DOHH2 (cell line): Measurements from ENCODE around the gene SRSF2.

Source experiments
- EZH2phosphoT487 ChIP-seq: fragments of 200-600 bp; sonication (generic); IDR thresholded peaks from 2 replicates; pipeline ENCODE4 v1.6.1; 2017; ENCODE audit warnings: borderline replicate concordance, mild to moderate bottlenecking, antibody characterized with exemption, low read length, moderate library complexity, mixed read lengths
- TF ChIP-seq, protein P1 (sequence below): fragments of 200-600 bp; sonication (generic); IDR thresholded peaks from one replicate; pipeline ENCODE4 v1.5.1; 2014; ENCODE audit warnings: antibody characterized with exemption, mild to moderate bottlenecking, low read depth, low read length; ENCODE audit not compliant: poor library complexity, severe bottlenecking

- TF ChIP-seq, protein P1, sequence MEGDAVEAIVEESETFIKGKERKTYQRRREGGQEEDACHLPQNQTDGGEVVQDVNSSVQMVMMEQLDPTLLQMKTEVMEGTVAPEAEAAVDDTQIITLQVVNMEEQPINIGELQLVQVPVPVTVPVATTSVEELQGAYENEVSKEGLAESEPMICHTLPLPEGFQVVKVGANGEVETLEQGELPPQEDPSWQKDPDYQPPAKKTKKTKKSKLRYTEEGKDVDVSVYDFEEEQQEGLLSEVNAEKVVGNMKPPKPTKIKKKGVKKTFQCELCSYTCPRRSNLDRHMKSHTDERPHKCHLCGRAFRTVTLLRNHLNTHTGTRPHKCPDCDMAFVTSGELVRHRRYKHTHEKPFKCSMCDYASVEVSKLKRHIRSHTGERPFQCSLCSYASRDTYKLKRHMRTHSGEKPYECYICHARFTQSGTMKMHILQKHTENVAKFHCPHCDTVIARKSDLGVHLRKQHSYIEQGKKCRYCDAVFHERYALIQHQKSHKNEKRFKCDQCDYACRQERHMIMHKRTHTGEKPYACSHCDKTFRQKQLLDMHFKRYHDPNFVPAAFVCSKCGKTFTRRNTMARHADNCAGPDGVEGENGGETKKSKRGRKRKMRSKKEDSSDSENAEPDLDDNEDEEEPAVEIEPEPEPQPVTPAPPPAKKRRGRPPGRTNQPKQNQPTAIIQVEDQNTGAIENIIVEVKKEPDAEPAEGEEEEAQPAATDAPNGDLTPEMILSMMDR, result no peak
- no peak for TF ChIP-seq EZH2phosphoT487
These were observed 3.5 kb downstream of the SRSF2 start for GRCh38 chr17:76733618-76733957.
